CD8-positive, alpha-beta memory T cell (primary cell): ENCODE results near the gene STARD10. TPM values are rescaled to one million over a fixed set of nuclear protein-coding genes. Genes with fewer than 3 reads are reported as not detected.

Source experiments
- CTCF ChIA-PET: fragments of 350-600 bp; sonication (Branson Sonifier 250); formaldehyde crosslinking; loops from one replicate; lab custom pipeline; 2021; ENCODE audit warnings: antibody characterized with exemption; lab: Charles Lee
- POLR2A ChIA-PET: fragments of 350-600 bp; sonication (Branson Sonifier 250); formaldehyde crosslinking; loops from one replicate; lab custom pipeline; 2021; ENCODE audit warnings: antibody characterized with exemption; lab: Charles Lee
- DNase-seq, 5 donors: peaks; one replicate each; pipeline versions ENCODE4 v3.0.0 to v3.0.0-alpha.2; 2020 to 2022; ENCODE audit warnings: mixed read lengths in 1 of 5
- H3K27ac ChIP-seq: one replicate; pipeline ENCODE4 v1.7.0; 2013; ENCODE audit warnings: low read depth, mild to moderate bottlenecking, low read length, moderate library complexity
- H3K27me3 ChIP-seq: 2 replicates; pipeline ENCODE4 v1.7.0; 2013; ENCODE audit warnings: low read length, mild to moderate bottlenecking; ENCODE audit not compliant: insufficient read depth, poor library complexity, severe bottlenecking
- H3K36me3 ChIP-seq: 2 replicates; pipeline ENCODE4 v1.7.0; 2013; ENCODE audit warnings: mild to moderate bottlenecking, low read length, moderate library complexity; ENCODE audit not compliant: insufficient read depth
- H3K4me1 ChIP-seq: 2 replicates; pipeline ENCODE4 v1.7.0; 2013; ENCODE audit warnings: mild to moderate bottlenecking, low read length, moderate library complexity; ENCODE audit not compliant: insufficient read depth
- H3K4me3 ChIP-seq: 2 replicates; pipeline ENCODE4 v1.7.0; 2013; ENCODE audit warnings: mild to moderate bottlenecking, low read length
- H3K9me3 ChIP-seq: 2 replicates; pipeline ENCODE4 v1.7.0; 2013; ENCODE audit warnings: mild to moderate bottlenecking, low read length
- H3K27ac Mint-ChIP-seq, 8 donors: one replicate each; pipeline ENCODE4 v1.8.0; 2020 to 2021; ENCODE audit warnings: mixed read lengths in 8 of 8, mild to moderate bottlenecking in 6 of 8, inconsistent platforms in 3 of 8, moderate library complexity in 3 of 8
- H3K27me3 Mint-ChIP-seq, 2 donors: one replicate each; pipeline ENCODE4 v1.8.0; 2020 to 2021; ENCODE audit warnings: mixed read lengths in 2 of 2, mild to moderate bottlenecking in 1 of 2, moderate library complexity in 1 of 2
- H3K36me3 Mint-ChIP-seq, 3 donors: one replicate each; pipeline ENCODE4 v1.8.0; 2020 to 2021; ENCODE audit warnings: mixed read lengths in 3 of 3, inconsistent platforms in 1 of 3, mild to moderate bottlenecking in 1 of 3
- H3K4me1 Mint-ChIP-seq, 3 donors: one replicate each; pipeline ENCODE4 v1.8.0; 2020 to 2021; ENCODE audit warnings: mixed read lengths in 3 of 3, inconsistent platforms in 1 of 3, mild to moderate bottlenecking in 1 of 3
- H3K4me3 Mint-ChIP-seq, 7 donors: one replicate each; pipeline ENCODE4 v1.8.0; 2020 to 2021; ENCODE audit warnings: mixed read lengths in 7 of 7, mild to moderate bottlenecking in 6 of 7, moderate library complexity in 4 of 7, inconsistent platforms in 2 of 7
- H3K9me3 Mint-ChIP-seq, 5 donors: one replicate each; pipeline ENCODE4 v1.8.0; 2020 to 2022; ENCODE audit warnings: mixed read lengths in 5 of 5, mild to moderate bottlenecking in 3 of 5, moderate library complexity in 2 of 5, inconsistent platforms in 1 of 5
- polyA plus RNA-seq: library from polyadenylated mRNA; unstranded; fragments of 300-500 nt; fragmentation: Illumina TruSeq; gene quantifications from one replicate; pipeline ENCODE4 v1.2.3, GENCODE V29; 2021
- total RNA-seq, 2 experiments: library from RNA; stranded (reverse); gene quantifications; one replicate each; pipeline ENCODE4 v1.2.3, GENCODE V29; 2021

The STARD10 gene
- total and polyA plus RNA-seq, 3 experiments from 2014 or later = 13.8 to 21.8 (median 15.9) TPM

DNA sequence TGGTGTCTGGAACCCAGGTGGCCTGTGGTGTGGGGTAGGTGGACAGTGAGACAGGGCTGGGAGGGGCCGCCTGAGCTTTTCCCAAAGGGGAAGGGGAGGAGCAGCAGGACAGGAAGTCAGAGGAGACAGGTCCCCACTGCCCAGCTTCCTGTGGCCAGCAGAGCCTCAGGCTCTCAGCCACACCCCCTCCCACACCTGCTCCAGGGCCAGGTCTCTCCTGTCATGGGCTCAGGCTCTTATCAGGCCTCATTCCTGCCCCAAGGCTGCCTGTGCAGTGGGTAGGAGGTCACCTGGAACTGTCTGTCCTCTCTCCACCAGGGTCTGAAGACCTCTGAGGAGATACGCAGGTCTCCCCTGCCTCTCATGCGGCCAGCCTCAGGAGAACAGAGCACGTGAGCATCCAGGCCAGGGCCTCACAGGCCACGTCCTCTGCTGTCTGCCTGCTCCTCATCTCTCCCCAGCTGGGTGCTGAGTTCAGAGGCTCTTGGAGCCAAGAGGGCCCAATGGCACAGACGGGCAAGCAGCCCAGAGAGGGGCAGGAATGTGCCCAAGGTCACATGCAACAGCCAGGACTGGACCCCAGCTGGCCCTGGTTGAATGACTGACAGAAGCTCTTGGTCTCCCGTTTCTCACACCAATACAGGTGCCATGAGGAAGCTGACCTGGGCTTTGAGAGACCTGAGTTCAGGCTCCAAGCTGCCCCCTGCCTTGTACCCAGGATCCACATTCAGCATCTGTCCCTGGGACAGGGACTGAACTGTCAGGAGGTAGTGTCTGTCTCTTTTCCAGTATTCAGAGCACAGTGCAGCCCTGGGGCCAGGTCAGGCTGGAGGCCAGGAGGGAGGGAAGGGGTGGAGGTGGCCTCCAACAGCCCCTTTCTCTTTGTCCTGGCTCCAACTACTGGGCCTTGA lies 16.7 kb downstream of the STARD10 start:
- peaks cover 0 to 7% (median 0%) of the 10 kb centered on the region in 3 donors for H3K36me3 Mint-ChIP-seq

DNA sequence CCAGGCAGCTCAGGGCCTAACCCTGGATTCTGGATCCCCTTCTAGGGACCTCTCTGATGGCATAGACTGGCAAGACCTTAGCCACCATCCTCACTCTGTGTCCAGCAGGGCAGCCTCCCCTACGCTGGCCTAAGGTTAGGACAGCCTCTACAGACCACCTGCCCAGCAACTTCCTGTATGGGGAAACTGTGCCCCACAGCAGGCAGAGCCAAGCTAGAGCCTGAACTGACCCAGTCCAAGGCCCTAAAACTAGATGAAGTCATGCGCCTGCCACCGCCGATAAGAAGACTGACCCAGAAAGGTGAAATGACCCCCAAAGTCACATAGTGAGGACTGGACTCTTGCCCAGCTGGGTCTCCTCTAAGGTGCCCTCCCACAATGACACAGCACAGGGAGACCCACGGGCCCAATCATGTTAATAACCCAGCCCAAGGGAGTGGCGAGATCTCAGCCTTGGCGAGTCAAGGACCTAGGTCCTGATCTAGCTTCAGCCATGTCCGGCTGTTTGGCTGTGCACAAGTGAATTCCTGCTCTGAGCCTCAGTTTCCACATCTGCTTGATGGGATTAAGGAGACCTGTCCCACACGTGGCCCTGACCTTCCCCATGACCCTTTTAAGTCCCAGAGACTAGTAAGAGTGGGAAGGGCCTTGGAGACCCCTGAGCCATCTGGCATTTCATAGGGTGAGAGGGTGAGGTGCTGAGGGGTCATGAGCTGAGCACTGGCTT lies 17.6 kb downstream of the STARD10 start:
- Mint-ChIP-seq H3K4me1 (peaks cover 24 to 51% (median 34%) of the 10 kb centered on the region in 3 donors), H3K36me3 (peaks cover 0 to 7% (median 0%) of the 10 kb centered on the region in 3 donors), H3K27me3 (no peaks in the 10 kb centered on the region), H3K27ac (peak overlapping the region in 4 of 8 donors; percentile 66 to 90 (median 66)), H3K4me3 (peak overlapping the region in 1 of 7 donors; percentile 48), H3K9me3 (no peaks in the 10 kb centered on the region)
- H3K4me1 ChIP-seq = peaks cover 13% of the 10 kb centered on the region
- no peaks in the 10 kb centered on the region for H3K27me3 ChIP-seq
- H3K4me3 ChIP-seq = no peak overlapping the region
- H3K9me3 ChIP-seq = no peaks in the 10 kb centered on the region
- DNase-seq = no peak
- POLR2A ChIA-PET = no interaction called here
- CTCF ChIA-PET = interaction anchor here (0.7 to 2.1 kb wide), 3 partner anchors 17 to 402 kb away, joined by 3 to 10 read pairs (median 3); no protein-coding TSS in a partner anchor
- H3K36me3 ChIP-seq = no peaks in the 10 kb centered on the region
- H3K27ac ChIP-seq = peak overlapping the region; percentile 79

More for the DNA sequence above, 16.7 kb downstream of the STARD10 start:
- Histone ChIP-seq H3K27me3 (no peaks in the 10 kb centered on the region), H3K9me3 (no peaks in the 10 kb centered on the region), H3K4me1 (peaks cover 16% of the 10 kb centered on the region), H3K36me3 (no peaks in the 10 kb centered on the region), H3K27ac (peak overlapping the region; percentile 79), H3K4me3 (no peak overlapping the region)
- Mint-ChIP-seq H3K27ac (peak overlapping the region in 3 of 8 donors; percentile 25 to 66 (median 33)), H3K4me1 (peaks cover 28 to 55% (median 38%) of the 10 kb centered on the region in 3 donors), H3K4me3 (peak overlapping the region in 1 of 7 donors; percentile 40), H3K9me3 (no peaks in the 10 kb centered on the region), H3K27me3 (no peaks in the 10 kb centered on the region)
- CTCF ChIA-PET = interaction anchor here (2.1 kb wide), 1 partner anchor 16 kb away, joined by 10 read pairs; no protein-coding TSS in a partner anchor
- no peak for DNase-seq
- POLR2A ChIA-PET = interaction anchor here (0.5 kb wide), 1 partner anchor 52 kb away, joined by 3 read pairs; no protein-coding TSS in a partner anchor

DNA sequence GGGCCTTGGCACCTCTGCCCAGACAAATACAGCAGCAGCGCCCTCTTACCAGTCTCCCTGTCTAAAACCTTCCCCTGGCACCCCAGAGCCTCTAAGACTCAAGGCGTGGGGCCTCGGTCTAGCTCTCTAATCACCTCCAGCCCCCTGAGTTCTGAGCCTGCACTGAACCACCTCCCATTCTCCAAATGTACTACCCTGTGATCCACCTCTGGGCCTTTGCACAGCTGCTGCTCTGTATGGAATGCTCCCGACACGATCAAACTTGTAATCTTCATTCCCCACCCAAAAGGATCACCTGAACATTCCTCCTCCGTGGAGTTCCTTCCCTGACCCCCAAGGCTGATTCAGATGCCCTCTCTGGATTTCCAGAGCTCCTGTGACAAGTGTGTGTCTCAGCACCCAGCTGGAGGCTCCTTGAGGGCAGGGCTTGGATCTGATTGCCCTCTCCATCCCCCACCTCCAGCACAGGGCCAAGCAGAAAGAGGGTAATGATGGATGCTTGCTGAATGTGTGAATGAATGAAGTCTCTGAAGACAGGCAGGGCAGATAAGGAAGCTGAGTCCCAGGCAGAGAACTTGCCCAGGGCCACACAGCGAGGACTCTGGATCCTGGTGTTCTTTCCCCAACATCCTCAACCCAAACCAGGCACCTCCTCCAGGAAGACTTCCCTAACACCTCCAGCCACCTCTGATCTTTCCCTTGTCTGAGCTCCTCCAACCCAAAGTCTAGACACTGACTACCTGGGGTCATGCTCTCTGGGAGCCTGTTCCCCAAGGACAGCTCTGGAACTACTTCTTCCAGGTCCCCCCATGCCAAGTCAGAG lies 18.3 kb downstream of the STARD10 start:
- CTCF ChIA-PET = interaction anchor here (0.7 to 2.1 kb wide), 3 partner anchors 17 to 402 kb away, joined by 3 to 10 read pairs (median 3); no protein-coding TSS in a partner anchor
- Mint-ChIP-seq H3K36me3 (peaks cover 0 to 7% (median 0%) of the 10 kb centered on the region in 3 donors), H3K9me3 (no peaks in the 10 kb centered on the region), H3K27me3 (no peaks in the 10 kb centered on the region), H3K27ac (peak overlapping the region in 4 of 8 donors; percentile 11 to 90 (median 54)), H3K4me3 (no peak overlapping the region), H3K4me1 (peaks cover 21 to 46% (median 34%) of the 10 kb centered on the region in 3 donors)
- DNase-seq = no peak
- POLR2A ChIA-PET = no interaction called here
- no peaks in the 10 kb centered on the region for H3K36me3 ChIP-seq
- H3K27ac ChIP-seq = peak overlapping the region; percentile 79
- no peaks in the 10 kb centered on the region for H3K9me3 ChIP-seq
- no peak overlapping the region for H3K4me3 ChIP-seq
- H3K4me1 ChIP-seq = peaks cover 6% of the 10 kb centered on the region
- H3K27me3 ChIP-seq = no peaks in the 10 kb centered on the region

DNA sequence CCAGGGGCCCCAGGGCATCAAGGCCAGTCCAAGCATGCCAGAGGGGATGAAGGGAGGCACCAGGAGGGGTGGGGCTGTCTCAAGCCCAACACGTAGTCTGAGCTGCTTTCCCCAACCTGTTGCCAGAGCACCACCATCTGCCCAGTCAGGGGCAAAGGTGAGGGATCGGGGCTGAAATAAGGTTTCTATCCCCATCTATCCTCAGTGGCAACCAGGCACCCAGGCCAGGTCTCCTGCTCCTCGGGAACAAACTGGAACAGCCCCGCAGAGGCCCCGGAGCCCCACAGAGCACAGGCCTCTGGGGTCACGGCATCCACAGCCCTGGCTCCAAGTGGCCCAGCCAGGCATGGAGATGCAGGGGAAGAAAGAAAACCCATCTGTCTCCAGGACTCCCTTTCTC lies 19.3 kb downstream of the STARD10 start:
- no peak overlapping the region for H3K4me3 ChIP-seq
- Mint-ChIP-seq H3K27ac (no peak overlapping the region), H3K36me3 (peaks cover 0 to 7% (median 0%) of the 10 kb centered on the region in 3 donors), H3K27me3 (no peaks in the 10 kb centered on the region), H3K4me3 (no peak overlapping the region), H3K4me1 (peaks cover 16 to 36% (median 27%) of the 10 kb centered on the region in 3 donors), H3K9me3 (no peaks in the 10 kb centered on the region)
- H3K4me1 ChIP-seq = peaks cover 4% of the 10 kb centered on the region
- ChIA-PET POLR2A (no interaction called here), CTCF (no interaction called here)
- H3K27me3 ChIP-seq = no peaks in the 10 kb centered on the region
- no peak overlapping the region for H3K27ac ChIP-seq
- H3K9me3 ChIP-seq = no peaks in the 10 kb centered on the region
- no peaks in the 10 kb centered on the region for H3K36me3 ChIP-seq
- DNase-seq = no peak

DNA sequence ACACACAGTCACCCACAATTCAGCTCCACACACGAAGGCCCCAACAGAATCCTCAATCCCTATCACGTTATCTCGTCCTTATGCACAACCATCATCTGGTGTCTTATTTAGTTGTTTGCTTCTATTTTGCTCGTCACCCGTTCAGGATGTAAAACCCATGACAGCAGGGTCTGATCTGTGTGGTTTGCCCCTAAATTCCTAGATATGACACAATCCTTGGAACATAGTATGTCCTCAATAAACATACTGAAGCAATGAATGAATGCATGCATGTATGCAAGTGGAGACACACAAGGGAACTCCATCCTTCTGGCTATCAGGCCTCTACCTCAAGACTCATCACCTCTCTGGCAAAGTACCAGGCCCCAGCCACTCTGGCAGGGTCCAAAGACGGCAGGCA lies 20.2 kb downstream of the STARD10 start:
- H3K27ac Mint-ChIP-seq = peak overlapping the region in 1 of 8 donors; percentile 61
- H3K4me3 Mint-ChIP-seq = peak overlapping the region in 1 of 7 donors; percentile 35
- peaks cover 4% of the 10 kb centered on the region for H3K4me1 ChIP-seq
- no peak overlapping the region for H3K4me3 ChIP-seq
- H3K36me3 ChIP-seq = no peaks in the 10 kb centered on the region
- ChIA-PET POLR2A (no interaction called here), CTCF (no interaction called here)
- peaks cover 0 to 7% (median 0%) of the 10 kb centered on the region in 3 donors for H3K36me3 Mint-ChIP-seq
- peaks cover 11 to 33% (median 26%) of the 10 kb centered on the region in 3 donors for H3K4me1 Mint-ChIP-seq
- H3K27me3 ChIP-seq = no peaks in the 10 kb centered on the region
- H3K9me3 Mint-ChIP-seq = no peaks in the 10 kb centered on the region
- H3K27me3 Mint-ChIP-seq = no peaks in the 10 kb centered on the region
- H3K9me3 ChIP-seq = no peaks in the 10 kb centered on the region
- no peak for DNase-seq
- no peak overlapping the region for H3K27ac ChIP-seq

DNA sequence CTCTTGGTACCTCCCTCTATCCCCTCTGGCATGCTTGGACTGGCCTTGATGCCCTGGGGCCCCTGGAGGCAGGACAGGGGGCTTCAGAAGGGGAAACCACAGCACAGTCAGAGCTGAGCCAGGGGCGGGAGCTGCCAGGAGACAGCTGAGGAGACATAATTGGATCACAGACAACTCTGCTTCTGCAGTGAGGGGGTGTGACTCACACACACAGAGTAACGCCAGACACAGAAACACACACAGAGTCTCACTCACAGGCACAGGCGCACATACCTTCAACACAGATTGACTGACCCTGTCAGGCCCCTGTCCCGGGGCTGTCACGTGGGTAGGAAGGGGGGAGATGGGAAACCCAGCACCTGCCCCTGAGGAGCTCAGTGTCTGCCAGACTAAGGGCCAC lies 20.6 kb downstream of the STARD10 start:
- H3K27ac Mint-ChIP-seq = peak overlapping the region in 1 of 8 donors; percentile 21
- CTCF ChIA-PET = no interaction called here
- POLR2A ChIA-PET = no interaction called here

DNA sequence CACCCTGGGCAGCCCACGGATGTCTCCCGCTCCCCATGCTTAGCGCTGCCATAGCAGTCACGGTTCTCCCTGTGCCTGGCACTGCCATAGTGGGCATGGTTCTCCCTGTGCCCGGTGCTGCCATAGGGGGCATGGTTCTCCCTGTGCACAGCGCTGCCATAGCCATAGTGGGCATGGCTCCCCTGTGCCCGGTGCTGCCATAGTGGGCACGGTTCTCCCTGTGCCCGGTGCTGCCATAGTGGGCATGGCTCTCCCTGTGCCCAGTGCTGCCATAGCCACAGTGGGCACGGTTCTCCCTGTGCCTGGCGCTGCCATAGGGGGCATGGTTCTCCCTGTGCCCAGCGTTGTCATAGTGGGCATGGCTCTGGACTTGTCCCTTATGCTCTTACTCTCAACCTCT lies 21.8 kb downstream of the STARD10 start:
- Histone ChIP-seq H3K4me3 (no peak overlapping the region), H3K36me3 (no peaks in the 10 kb centered on the region), H3K9me3 (no peaks in the 10 kb centered on the region), H3K4me1 (peaks cover 4% of the 10 kb centered on the region), H3K27me3 (no peaks in the 10 kb centered on the region), H3K27ac (no peak overlapping the region)
- peaks cover 0 to 7% (median 0%) of the 10 kb centered on the region in 3 donors for H3K36me3 Mint-ChIP-seq
- H3K4me3 Mint-ChIP-seq = no peak overlapping the region
- DNase-seq = no peak
- peaks cover 0 to 1% of the 10 kb centered on the region in 2 donors for H3K27me3 Mint-ChIP-seq
- no peaks in the 10 kb centered on the region for H3K9me3 Mint-ChIP-seq
- H3K27ac Mint-ChIP-seq = peak overlapping the region in 2 of 8 donors; percentile 44 to 58
- CTCF ChIA-PET = interaction anchor here (1.4 kb wide), 1 partner anchor 47 kb away, joined by 4 read pairs; no protein-coding TSS in a partner anchor
- H3K4me1 Mint-ChIP-seq = peaks cover 13 to 26% (median 26%) of the 10 kb centered on the region in 3 donors
- POLR2A ChIA-PET = no interaction called here

More for the DNA sequence above, 20.6 kb downstream of the STARD10 start:
- Mint-ChIP-seq H3K4me3 (no peak overlapping the region), H3K36me3 (peaks cover 0 to 7% (median 0%) of the 10 kb centered on the region in 3 donors), H3K4me1 (peaks cover 11 to 31% (median 26%) of the 10 kb centered on the region in 3 donors), H3K27me3 (peaks cover 0 to 1% of the 10 kb centered on the region in 2 donors), H3K9me3 (no peaks in the 10 kb centered on the region)
- no peak overlapping the region for H3K4me3 ChIP-seq
- no peak for DNase-seq
- H3K4me1 ChIP-seq = peaks cover 4% of the 10 kb centered on the region
- no peaks in the 10 kb centered on the region for H3K36me3 ChIP-seq
- H3K27ac ChIP-seq = no peak overlapping the region
- no peaks in the 10 kb centered on the region for H3K27me3 ChIP-seq
- H3K9me3 ChIP-seq = no peaks in the 10 kb centered on the region
